Measurements from ENCODE around the gene TBC1D9B.

The TBC1D9B gene

DNA sequence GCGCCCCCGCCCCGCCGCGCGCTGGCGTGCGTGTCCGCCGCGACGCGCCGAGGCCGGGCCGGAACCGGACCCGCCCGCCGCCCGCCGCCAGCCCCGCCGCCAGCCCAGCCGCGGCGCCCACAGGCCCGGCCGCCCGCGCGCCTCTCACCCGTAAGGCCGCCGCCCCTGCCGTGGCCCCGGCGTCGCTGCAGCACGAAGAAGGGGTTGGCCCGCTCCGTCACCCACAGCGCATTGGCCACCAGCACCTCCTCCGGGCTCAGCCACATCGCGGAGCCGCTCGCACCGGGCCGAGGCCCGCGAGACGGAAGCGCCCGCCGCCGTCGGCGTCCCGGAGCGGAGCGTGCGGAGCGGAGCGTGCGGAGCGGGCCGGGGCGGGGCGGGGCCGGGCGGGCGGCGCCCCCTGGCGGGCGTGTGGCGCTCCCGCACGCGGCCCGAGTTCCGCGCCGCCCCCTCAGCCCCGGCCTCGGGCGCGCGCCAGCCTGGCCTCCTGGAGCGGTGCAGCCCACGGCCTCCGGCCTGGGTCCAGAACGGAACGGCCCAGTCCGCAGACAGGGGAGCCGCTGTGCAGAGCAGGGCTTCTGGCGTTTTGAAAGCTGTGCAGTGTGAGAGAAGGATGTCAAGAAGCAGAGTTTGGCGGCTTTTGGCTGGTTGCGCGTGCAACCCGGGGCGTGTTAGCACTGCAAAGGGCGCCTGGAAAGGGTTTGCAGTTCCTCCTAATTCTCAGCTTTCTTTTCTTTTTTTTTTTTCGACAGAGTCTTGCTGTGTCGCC lies at the start of gene TBC1D9B:
Gene TBC1D9B (minus strand): TSS at position 342 of the 769 bp plus-strand sequence. CDS start 76 bp downstream, at position 266.
- peak; percentile 73 for DNase-seq (ENCODE audit: low spot score)

GRCh38 chr5:179955630-179956029 lies 47.9 kb upstream of the TBC1D9B start:
- no peak for DNase-seq (ENCODE audit: low spot score)

- DNase-seq (ENCODE audit: low spot score) = no peak
Observed at GRCh38 chr5:179955062-179955461, 47.4 kb upstream of the TBC1D9B start.

- no peak for DNase-seq (ENCODE audit: low spot score)
Observed at GRCh38 chr5:179954434-179954833, 46.7 kb upstream of the TBC1D9B start.

DNA sequence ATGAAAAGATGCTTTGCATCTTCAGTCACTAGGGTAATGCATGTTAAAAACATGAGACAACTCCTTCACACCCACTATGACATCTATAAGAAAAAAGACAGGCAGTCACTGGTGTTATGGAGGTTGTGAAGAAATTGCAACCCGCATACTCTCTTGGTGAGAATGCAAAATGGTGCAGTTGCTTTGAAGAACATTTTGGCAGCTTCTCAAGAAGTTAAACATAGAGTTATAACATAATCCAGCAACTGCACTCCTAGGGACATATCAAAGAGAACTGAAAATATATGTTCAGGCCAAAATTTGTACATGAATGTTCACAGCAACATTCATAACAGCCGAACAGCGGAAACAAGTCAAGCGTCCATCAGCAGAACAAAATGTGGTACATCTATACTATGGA lies 46.3 kb upstream of the TBC1D9B start:
- no peak for DNase-seq (ENCODE audit: low spot score)

DNA sequence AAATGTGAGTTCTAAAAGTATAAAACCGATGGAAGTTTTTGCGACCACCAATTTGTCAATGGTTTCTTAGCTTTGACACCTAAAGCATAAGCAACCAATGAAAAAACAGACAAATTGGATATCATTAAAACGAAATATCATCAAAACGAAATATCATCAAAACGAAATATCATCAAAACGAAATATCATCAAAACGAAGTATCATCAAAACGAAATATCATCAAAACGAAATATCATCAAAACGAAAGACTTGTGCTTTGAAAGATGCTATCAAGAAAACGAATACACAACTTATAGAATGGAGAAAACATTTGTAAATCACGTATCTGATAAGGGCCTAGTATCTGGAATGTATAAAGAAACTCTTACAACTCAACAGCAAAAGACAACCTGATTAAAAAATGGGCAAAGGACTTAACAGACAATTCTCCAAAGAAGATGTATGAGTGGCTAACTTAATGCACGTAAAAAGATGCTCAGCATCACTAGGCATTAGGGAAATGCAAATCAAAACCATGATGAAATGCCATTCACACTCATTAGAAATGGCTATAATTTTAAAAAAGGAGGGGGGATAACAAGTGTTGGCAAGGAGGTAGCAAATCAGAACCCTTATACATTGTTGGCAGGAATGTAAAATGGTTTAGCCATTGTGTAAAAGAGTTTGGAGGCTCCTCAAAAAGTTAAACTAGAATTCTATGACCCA lies 29.4 kb upstream of the TBC1D9B start:
- no peak for DNase-seq (ENCODE audit: low spot score)

DNA sequence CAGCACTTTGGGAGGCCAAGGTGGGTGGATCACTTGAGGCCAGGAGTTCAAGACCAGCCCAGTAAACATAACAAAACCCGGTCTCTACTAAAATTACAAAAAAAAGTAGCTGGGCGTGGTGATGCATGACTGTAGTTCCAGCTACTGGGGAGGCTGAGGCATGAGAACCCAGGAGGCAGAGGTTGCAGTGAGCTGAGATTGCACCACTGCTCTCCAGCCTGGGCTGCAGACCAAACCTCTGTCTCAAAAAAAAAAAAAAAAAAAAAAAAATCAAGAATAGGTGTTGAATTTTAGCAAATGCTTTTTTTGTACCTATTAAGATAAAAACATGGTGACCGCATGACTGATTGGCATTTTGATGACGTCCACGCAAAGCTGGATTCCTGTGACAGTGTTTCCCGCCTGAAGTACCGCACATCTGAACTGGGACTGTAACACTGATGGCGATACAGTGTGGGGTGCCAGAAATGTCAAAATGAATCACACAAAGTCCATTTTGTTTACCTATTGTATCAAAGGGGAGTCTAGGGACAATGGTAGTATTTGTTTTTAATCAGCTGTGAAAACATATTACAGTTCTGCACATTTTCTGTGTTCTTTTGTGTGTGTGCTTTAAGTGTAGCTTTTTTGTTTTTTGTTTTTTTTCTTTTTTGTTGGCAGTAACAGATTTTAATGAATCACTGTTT lies 23.2 kb upstream of the TBC1D9B start:
- DNase-seq (ENCODE audit: low spot score) = peak; percentile 25

DNA sequence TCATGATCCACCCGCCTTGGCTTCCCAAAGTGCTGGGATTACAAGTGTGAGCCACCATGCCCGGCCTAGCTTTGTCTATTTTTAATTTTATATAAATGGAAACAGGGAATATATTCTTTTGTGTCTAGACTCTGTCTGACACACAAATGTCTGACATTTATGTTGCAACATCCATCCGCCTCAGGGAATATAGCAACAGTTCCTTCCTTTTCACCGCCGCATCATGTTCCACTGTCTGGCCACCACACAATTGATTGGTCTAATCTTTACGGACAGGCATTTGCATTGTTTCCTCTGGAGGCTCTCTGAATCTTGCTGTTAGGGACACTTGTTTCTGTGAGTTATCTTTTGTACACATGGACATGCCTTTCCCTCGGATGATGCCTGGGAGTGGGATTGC lies 20.1 kb upstream of the TBC1D9B start:
- no peak for DNase-seq (ENCODE audit: low spot score)

DNA sequence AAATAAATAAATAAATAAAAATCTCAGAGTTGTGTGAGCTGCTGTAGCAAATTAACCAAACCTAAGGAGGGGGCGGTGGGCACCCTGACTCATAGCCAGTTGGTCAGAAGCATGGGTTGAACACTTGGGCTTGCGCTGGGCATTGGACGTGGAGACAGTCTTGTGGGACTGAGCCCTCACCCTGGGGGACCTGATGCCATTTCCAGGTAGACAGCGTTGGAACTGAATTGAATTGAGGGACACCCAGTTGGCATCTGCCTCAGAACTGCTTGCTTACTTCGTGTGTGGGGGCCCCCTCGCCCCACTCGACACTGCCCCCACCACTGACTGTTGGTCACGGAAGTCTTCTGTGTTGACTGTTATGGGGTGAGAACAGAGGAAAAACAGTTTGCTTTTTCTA lies 19.0 kb upstream of the TBC1D9B start:
- DNase-seq (ENCODE audit: low spot score) = no peak

DNA sequence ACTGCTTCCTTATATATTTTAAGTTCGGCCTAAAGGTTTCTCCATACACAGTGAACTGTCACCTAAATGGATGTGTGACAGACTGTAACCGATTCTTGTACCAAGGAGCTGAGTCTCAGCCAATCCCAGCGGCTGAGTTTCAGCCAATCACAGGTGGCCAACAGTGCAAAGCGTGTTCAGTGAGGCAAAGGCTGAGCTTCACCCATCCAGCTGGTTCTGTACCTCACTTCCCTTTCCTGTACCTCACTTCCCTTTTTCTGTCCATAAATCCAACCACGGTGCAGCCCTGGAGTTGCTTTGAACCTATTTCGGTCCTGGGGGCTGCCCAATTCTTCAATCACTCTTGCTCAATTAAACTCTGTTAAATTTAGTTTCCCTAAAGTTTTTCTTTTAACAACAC lies 15.7 kb upstream of the TBC1D9B start:
- peak; percentile 20 for DNase-seq (ENCODE audit: low spot score)

- no peak for DNase-seq (ENCODE audit: low spot score)
Observed at GRCh38 chr5:179920175-179920574, 12.5 kb upstream of the TBC1D9B start.

GRCh38 chr5:179919487-179920060 lies 11.9 kb upstream of the TBC1D9B start:
- DNase-seq (ENCODE audit: low spot score) = no peak

DNA sequence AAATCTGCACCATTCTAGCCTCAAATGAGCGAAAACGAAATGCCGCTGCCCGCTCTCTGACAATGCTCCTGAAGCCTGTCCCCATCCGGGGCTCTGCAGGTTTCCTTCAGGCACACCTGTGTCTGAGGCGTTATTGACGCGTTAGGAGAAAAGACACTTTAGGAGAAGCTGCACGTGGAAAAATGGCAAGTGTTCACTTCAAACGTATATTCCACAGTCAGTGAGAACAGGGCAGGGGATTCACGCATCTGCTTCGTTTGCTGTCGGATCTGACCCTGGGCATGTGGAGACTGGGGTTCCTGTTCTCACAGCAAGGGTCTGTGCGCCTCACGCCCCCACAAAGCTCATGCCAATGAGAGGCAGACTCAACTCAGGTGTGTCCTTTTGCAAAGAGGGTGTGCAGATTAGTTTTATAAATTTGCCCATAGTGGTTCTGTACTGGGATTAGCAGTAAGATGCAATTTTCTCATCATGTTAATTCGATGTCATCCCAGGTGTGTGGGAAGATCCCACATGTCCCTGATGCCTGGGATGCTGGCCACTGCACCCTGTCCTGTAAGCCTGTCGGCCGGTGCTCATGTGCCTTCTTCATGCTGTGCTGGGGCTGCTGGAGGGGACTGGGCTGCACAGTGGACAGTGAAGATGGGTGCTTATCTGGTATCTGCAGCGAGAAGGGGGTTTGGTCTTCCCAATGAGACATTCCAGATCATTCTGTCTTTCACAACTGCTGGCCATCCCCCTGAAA lies 11.2 kb upstream of the TBC1D9B start:
- no peak for DNase-seq (ENCODE audit: low spot score)

GRCh38 chr5:179916523-179916922 lies 8.8 kb upstream of the TBC1D9B start:
- DNase-seq (ENCODE audit: low spot score) = no peak

DNA sequence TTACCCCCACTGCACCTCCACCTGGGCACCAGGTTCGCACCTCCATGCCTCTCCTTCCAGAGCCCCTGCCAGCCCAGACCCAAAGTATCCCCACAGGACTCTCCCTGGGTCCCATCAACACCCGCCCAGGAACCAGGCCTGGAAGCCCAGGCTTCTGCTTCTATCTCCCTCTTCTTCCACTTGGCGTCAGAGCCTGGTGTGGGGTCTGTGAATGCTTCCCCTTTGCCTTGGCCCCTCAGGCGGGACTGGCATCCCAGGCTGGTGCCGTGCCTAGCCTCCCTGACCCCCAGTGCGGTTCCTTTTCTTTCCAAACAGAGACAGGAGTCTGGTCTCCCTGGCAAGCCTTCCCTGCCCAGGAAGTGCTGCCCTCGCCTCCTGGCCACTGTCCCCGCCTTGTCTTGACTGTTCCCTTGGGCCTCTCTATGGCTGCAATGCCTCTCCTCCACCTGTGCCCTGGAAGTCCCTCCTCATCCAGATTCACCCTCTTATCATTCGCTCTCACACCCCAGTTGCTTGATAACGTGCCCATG lies 7.8 kb upstream of the TBC1D9B start:
- no peak for DNase-seq (ENCODE audit: low spot score)

GRCh38 chr5:179914032-179914755 lies 6.5 kb upstream of the TBC1D9B start:
- DNase-seq (ENCODE audit: low spot score) = no peak

DNA sequence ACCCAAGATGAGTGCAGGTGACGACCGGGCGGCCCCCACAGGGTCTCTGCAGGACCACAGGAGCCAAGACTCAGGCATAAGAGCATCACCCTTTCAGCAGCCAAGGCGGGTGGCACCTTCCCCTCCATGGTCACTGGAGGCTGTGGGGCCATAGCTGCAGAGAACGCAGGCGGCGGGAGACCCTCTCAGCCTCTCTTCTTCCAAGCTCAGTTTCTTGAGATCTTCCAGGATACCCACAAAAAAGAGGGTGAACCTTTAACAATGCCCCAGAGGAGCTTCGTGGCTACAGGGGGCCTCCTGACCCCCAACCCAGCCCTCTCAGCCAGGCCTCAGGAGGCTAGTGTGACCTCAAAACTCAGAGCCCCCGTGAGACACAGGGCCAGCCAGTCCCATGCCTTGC lies 5.8 kb upstream of the TBC1D9B start:
- DNase-seq (ENCODE audit: low spot score) = no peak

GRCh38 chr5:179912951-179913350 lies 5.3 kb upstream of the TBC1D9B start:
- DNase-seq (ENCODE audit: low spot score) = peak; percentile 26

DNA sequence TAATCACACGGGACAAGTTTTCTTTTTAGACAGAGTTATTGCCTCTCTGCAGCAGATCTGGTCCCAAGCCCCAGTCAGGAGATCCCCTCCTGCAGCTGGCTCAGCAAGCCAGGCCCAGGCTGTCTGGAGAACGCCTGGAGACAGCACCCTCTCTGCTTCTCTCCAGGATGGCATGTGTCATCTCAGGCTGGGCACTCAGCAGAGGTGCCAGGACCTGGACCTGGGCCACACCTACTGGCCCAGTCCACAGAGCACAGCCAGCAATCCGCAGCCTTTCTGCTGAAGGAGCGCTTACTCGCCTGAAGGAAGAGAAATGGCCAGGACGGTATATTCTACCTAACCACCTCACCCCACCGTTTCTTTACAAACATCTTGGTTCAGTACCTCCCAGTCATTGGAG lies 4.7 kb upstream of the TBC1D9B start:
- no peak for DNase-seq (ENCODE audit: low spot score)

DNA sequence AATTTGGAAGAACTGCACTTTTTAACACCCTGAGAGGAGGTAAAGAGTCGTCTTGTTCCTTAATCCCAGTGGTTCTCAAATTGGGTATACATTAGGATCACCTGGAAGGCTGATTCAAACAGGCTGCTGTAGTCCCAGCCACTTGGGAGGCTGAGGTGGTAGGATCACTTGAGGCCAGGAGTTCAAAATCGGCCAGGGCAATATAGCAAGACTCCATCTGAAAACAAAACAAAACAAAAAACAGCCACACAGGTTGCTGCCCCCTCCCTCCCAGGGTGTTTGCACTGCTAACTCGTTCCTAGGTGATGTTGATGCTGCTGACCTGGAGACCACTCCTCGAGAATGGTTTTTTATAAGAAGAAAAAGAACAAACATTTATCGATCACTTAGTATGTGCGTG lies 1.5 kb upstream of the TBC1D9B start:
- DNase-seq (ENCODE audit: low spot score) = no peak

- DNase-seq (ENCODE audit: low spot score) = no peak
Observed at GRCh38 chr5:179908528-179908927, 831 bp upstream of the TBC1D9B start.

Measured in globus pallidus (tissue), 1 donor.